Chondrocyte (in vitro differentiated cells): Measurements from ENCODE around the gene FAM81B. TPM values are rescaled to one million over a fixed set of nuclear protein-coding genes. Genes with fewer than 3 reads are reported as not detected.

Experiments
- DNase-seq: peaks from one replicate; pipeline ENCODE4 v3.0.0; 2021; ENCODE audit warnings: mixed read lengths, low spot score
- H3K27ac Mint-ChIP-seq: one replicate; pipeline ENCODE4 v1.8.0; 2021; ENCODE audit warnings: mild to moderate bottlenecking, moderate library complexity, mixed read lengths; ENCODE audit not compliant: unreplicated experiment
- H3K27me3 Mint-ChIP-seq: 2 replicates; pipeline ENCODE4 v1.8.0; 2021; ENCODE audit warnings: low read depth, mixed read lengths
- H3K36me3 Mint-ChIP-seq: 2 replicates; pipeline ENCODE4 v1.8.0; 2021; ENCODE audit warnings: low read depth, mixed read lengths
- H3K4me1 Mint-ChIP-seq: 2 replicates; pipeline ENCODE4 v1.8.0; 2021; ENCODE audit warnings: low read depth, mild to moderate bottlenecking, mixed read lengths
- H3K4me3 Mint-ChIP-seq: one replicate; pipeline ENCODE4 v1.8.0; 2021; ENCODE audit warnings: mild to moderate bottlenecking, moderate library complexity, mixed read lengths; ENCODE audit not compliant: unreplicated experiment
- H3K9me3 Mint-ChIP-seq: 2 replicates; pipeline ENCODE4 v1.8.0; 2021; ENCODE audit warnings: low read depth, mixed read lengths
- total RNA-seq: library from RNA; stranded (reverse); gene quantifications from 3 replicates; pipeline ENCODE4 v1.2.1, GENCODE V29; 2021
- TF ChIP-seq, protein P1 (sequence below): fragments of 200-600 bp; sonication (generic); IDR thresholded peaks from 2 replicates; pipeline ENCODE4 v1.5.0; 2021; ENCODE audit warnings: antibody characterized with exemption, mild to moderate bottlenecking, moderate library complexity

Gene FAM81B
- total RNA-seq, 1 donor from 2014 or later: not detected

DNA sequence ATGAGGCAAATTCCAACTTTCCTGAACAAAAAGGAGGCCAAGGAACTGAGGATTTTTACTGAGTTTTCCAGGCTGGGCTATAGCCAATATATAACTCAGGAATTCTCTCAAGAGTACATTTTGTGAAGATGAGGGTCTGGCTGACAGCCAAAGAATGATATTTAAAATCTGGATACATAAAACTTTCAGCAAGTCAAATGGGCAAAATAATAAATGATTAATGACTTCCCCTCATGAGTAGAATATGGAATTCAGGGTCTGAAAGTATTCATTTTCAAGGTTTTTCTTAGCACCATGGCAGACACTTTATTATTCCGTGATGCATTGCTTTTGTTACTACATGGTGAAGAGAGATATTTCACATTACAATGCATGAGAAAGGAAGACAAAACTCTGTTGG, 7.8 kb downstream of the FAM81B start:
- TF ChIP-seq, protein P1, sequence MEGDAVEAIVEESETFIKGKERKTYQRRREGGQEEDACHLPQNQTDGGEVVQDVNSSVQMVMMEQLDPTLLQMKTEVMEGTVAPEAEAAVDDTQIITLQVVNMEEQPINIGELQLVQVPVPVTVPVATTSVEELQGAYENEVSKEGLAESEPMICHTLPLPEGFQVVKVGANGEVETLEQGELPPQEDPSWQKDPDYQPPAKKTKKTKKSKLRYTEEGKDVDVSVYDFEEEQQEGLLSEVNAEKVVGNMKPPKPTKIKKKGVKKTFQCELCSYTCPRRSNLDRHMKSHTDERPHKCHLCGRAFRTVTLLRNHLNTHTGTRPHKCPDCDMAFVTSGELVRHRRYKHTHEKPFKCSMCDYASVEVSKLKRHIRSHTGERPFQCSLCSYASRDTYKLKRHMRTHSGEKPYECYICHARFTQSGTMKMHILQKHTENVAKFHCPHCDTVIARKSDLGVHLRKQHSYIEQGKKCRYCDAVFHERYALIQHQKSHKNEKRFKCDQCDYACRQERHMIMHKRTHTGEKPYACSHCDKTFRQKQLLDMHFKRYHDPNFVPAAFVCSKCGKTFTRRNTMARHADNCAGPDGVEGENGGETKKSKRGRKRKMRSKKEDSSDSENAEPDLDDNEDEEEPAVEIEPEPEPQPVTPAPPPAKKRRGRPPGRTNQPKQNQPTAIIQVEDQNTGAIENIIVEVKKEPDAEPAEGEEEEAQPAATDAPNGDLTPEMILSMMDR: no peak
- H3K27me3 Mint-ChIP-seq: peaks cover 8% of the 10 kb centered on the region

DNA sequence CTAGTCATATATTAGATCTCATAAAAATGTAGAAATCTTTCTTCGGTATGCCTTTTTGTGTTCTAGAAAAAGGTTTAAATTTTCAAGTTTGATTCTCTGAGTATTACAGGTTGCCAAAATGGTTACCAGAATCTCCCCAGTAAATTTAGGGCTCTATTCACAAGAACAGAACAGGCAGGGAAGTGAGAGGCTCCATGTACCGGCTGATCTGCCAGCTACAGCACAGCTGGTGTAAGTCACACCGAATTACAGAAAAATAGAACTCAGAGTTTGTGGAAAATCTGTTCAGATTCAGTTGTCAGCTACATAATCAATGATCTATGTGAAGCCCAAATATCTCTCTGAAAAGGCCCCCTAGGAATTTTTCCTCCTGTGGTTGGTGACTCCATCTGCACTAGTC, 10.5 kb downstream of the FAM81B start:
- Mint-ChIP-seq H3K27me3 (peaks cover 2% of the 10 kb centered on the region), H3K27ac (no peak overlapping the region), H3K36me3 (no peaks in the 10 kb centered on the region), H3K4me3 (no peak overlapping the region), H3K4me1 (peaks cover 32% of the 10 kb centered on the region), H3K9me3 (peaks cover 6% of the 10 kb centered on the region)
- TF ChIP-seq, protein P1: no peak
- DNase-seq: no peak

More for the DNA sequence above, 7.8 kb downstream of the FAM81B start:
- DNase-seq: no peak
- H3K27ac Mint-ChIP-seq: peak overlapping the region; percentile 74
- H3K4me1 Mint-ChIP-seq: peaks cover 23% of the 10 kb centered on the region
- H3K36me3 Mint-ChIP-seq: no peaks in the 10 kb centered on the region
- H3K4me3 Mint-ChIP-seq: no peak overlapping the region
- no peaks in the 10 kb centered on the region for H3K9me3 Mint-ChIP-seq

DNA sequence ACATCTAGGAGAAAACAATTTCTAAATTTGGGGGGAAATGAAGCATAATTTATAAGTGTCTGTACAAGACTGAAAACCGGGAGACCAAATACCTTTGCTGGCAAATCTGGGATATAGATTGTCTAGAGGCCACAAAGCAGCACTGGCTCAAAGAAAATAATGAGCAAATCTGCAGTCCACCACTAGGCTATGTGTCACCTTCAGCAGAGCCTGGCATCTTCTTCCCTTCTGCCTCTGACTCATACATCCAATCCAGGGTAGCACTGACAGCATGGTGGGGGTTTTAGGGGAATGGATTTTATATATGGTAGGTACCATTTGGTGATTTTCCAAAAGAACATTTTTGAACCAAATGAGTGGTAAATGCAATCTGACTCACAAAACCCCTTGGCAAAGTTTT, 12.8 kb downstream of the FAM81B start:
- Mint-ChIP-seq H3K36me3 (no peaks in the 10 kb centered on the region), H3K27ac (no peak overlapping the region), H3K4me1 (peaks cover 48% of the 10 kb centered on the region), H3K9me3 (peaks cover 6% of the 10 kb centered on the region), H3K4me3 (no peak overlapping the region), H3K27me3 (no peaks in the 10 kb centered on the region)
- TF ChIP-seq, protein P1: no peak
- no peak for DNase-seq

DNA sequence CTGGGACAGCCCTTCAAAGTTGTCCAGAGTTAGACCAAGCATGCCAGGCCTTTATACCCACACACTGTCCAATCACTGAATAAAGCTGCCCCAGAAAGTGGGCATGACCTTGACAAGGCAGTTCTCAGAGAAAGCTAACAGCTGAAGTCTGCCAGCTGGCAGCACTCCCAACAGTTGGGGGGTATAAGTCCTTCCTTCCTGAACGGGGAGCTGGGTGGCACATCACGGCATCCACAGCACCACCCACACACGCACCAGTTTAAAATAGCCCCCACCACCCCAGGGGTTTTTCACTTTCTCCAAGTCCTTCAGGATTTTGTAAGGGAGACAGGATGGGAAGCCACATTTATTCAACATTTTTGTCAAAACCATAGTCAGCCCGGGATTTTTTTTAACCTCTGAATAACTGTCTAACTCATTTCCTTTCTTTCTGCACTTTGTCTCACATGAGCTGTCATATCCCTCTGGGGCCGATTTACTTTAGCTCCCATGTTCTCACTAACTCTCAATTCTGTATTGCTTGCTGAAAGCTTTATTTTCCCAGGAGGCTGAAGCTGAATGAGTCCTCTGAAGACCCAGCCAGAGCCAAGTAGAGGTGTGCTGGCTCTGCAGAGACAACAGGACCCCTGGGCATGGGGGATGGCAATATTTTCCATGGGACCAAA, 15.4 kb downstream of the FAM81B start:
- peaks cover 45% of the 10 kb centered on the region for H3K4me1 Mint-ChIP-seq
- TF ChIP-seq, protein P1: no peak
- H3K27me3 Mint-ChIP-seq: no peaks in the 10 kb centered on the region
- DNase-seq: no peak
- peaks cover 6% of the 10 kb centered on the region for H3K9me3 Mint-ChIP-seq
- peak overlapping the region; percentile 49 for H3K4me3 Mint-ChIP-seq
- H3K36me3 Mint-ChIP-seq: no peaks in the 10 kb centered on the region
- H3K27ac Mint-ChIP-seq: peak overlapping the region; percentile 93

DNA sequence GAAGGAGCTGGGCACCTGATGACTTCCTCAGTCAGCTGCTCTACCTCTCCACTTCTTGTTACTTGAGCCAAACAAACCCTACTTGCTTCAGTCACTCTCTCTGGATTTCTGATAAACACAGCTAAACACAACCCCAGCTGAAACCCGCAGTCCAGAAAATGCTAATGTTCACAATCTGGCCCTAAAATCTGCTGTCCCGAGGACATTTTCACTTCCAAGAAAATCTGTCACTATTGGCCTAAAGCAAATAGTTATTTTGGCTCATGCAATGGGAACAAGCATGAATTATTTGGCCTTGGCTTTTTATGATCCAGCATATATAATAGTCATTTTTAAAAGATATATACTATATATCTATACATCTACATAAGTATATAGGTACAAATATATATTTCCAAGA, 19.1 kb downstream of the FAM81B start:
- Mint-ChIP-seq H3K36me3 (no peaks in the 10 kb centered on the region), H3K4me3 (no peak overlapping the region)
- TF ChIP-seq, protein P1: no peak

More for the DNA sequence above, 19.1 kb downstream of the FAM81B start:
- DNase-seq: no peak
- Mint-ChIP-seq H3K27ac (peak overlapping the region; percentile 72), H3K27me3 (peaks cover 2% of the 10 kb centered on the region), H3K9me3 (no peaks in the 10 kb centered on the region), H3K4me1 (peaks cover 46% of the 10 kb centered on the region)
